Measurements from ENCODE around the gene DNASE1L2. TPM values are rescaled to one million over a fixed set of nuclear protein-coding genes. Genes with fewer than 3 reads are reported as not detected.
"Not testable (repeated sequence)": the region's sequence is repeated elsewhere in the genome, so short reads cannot be mapped to it uniquely, and the experiment has no call there.

Gene DNASE1L2
- total RNA-seq, 1 donor from 2014 or later, result 0.52 TPM

DNA sequence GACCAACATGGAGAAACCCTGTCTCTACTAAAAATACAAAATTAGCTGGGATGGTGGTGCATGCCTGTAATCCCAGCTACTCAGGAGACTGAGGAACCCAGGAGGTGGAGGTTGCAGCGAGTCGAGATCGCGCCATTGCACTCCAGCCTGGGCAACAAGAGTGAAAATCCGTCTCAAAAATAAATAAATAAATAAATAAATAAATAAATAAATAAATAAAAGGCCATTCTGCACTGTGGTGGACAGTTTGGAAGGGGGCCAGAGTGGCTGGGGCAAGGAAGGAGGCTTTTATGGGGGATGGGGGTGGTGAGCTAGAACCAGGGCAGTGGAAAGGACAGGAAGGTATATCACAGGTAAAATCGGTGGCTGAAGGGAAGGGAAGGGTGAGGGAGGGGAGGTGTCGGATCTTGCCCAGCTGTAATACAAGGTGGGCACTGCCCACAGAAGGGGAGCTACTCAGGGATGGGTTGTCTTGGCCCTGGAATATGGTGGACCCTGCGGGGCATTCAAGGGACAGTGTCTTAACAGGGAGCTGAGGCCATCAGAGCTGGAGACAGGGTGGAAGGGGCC, 33.0 kb upstream of the DNASE1L2 start:
- not testable (repeated sequence) for H3K27ac ChIP-seq (ENCODE audit: low read depth, low read length); H3K9me3 ChIP-seq (ENCODE audit: control insufficient read depth in 3 of 3, low read length in 3 of 3); H3K9ac ChIP-seq (ENCODE audit: low read depth in 1 of 3, low read length in 3 of 3); H3K4me3 ChIP-seq (ENCODE audit: low read length in 3 of 3); H3K27me3 ChIP-seq (ENCODE audit: control insufficient read depth in 3 of 3, insufficient read depth in 3 of 3, low read length in 3 of 3)
- peaks cover 19 to 28% (median 25%) of the 10 kb centered on the region in 3 donors for H3K4me1 ChIP-seq (ENCODE audit: control insufficient read depth in 3 of 3, insufficient read depth in 3 of 3, low read length in 3 of 3)
- peaks cover 14 to 17% (median 15%) of the 10 kb centered on the region in 3 donors for H3K36me3 ChIP-seq (ENCODE audit: control insufficient read depth in 3 of 3, insufficient read depth in 3 of 3, low read length in 3 of 3)

- Histone ChIP-seq H3K27ac (ENCODE audit: low read depth, low read length) (peak overlapping the region; percentile 90), H3K4me3 (ENCODE audit: low read length in 3 of 3) (peak overlapping the region; percentile 80 to 99 (median 93)), H3K9me3 (ENCODE audit: control insufficient read depth in 3 of 3, low read length in 3 of 3) (no peaks in the 10 kb centered on the region), H3K36me3 (ENCODE audit: control insufficient read depth in 3 of 3, insufficient read depth in 3 of 3, low read length in 3 of 3) (peaks cover 23 to 29% (median 28%) of the 10 kb centered on the region in 3 donors), H3K9ac (ENCODE audit: low read depth in 1 of 3, low read length in 3 of 3) (peak overlapping the region; percentile 94 to 100 (median 98)), H3K27me3 (ENCODE audit: control insufficient read depth in 3 of 3, insufficient read depth in 3 of 3, low read length in 3 of 3) (no peaks in the 10 kb centered on the region), H3K4me1 (ENCODE audit: control insufficient read depth in 3 of 3, insufficient read depth in 3 of 3, low read length in 3 of 3) (peaks cover 25 to 34% (median 27%) of the 10 kb centered on the region in 3 donors)
These were observed 31.7 kb upstream of the DNASE1L2 start for GRCh38 chr16:2204416-2205103.

GRCh38 chr16:2205104-2205966, 30.9 kb upstream of the DNASE1L2 start, which contains the start of gene MLST8:
TSS of gene MLST8 (plus strand) at chr16:2205454. CDS start at chr16:2206086, 632 bp downstream.
- peaks cover 29 to 42% (median 34%) of the 10 kb centered on the region in 3 donors for H3K4me1 ChIP-seq (ENCODE audit: control insufficient read depth in 3 of 3, insufficient read depth in 3 of 3, low read length in 3 of 3)
- peaks cover 27 to 35% (median 28%) of the 10 kb centered on the region in 3 donors for H3K36me3 ChIP-seq (ENCODE audit: control insufficient read depth in 3 of 3, insufficient read depth in 3 of 3, low read length in 3 of 3)
- H3K27me3 ChIP-seq (ENCODE audit: control insufficient read depth in 3 of 3, insufficient read depth in 3 of 3, low read length in 3 of 3), result no peaks in the 10 kb centered on the region
- H3K4me3 ChIP-seq (ENCODE audit: low read length in 3 of 3), result peak within 1 kb of the TSS; percentile 92 to 99 (median 93)
- H3K27ac ChIP-seq (ENCODE audit: low read depth, low read length), result peak within 1 kb of the TSS; percentile 90
- no peaks in the 10 kb centered on the region for H3K9me3 ChIP-seq (ENCODE audit: control insufficient read depth in 3 of 3, low read length in 3 of 3)
- H3K9ac ChIP-seq (ENCODE audit: low read depth in 1 of 3, low read length in 3 of 3), result peak within 1 kb of the TSS; percentile 94 to 100 (median 98)

GRCh38 chr16:2205967-2206313, 30.3 kb upstream of the DNASE1L2 start:
- Histone ChIP-seq H3K9me3 (ENCODE audit: control insufficient read depth in 3 of 3, low read length in 3 of 3) (no peaks in the 10 kb centered on the region), H3K36me3 (ENCODE audit: control insufficient read depth in 3 of 3, insufficient read depth in 3 of 3, low read length in 3 of 3) (peaks cover 27 to 35% (median 28%) of the 10 kb centered on the region in 3 donors), H3K27me3 (ENCODE audit: control insufficient read depth in 3 of 3, insufficient read depth in 3 of 3, low read length in 3 of 3) (no peaks in the 10 kb centered on the region), H3K4me1 (ENCODE audit: control insufficient read depth in 3 of 3, insufficient read depth in 3 of 3, low read length in 3 of 3) (peaks cover 35 to 48% (median 40%) of the 10 kb centered on the region in 3 donors), H3K4me3 (ENCODE audit: low read length in 3 of 3) (peak overlapping the region; percentile 92 to 99 (median 93)), H3K27ac (ENCODE audit: low read depth, low read length) (peak overlapping the region; percentile 90), H3K9ac (ENCODE audit: low read depth in 1 of 3, low read length in 3 of 3) (peak overlapping the region; percentile 94 to 100 (median 98))

DNA sequence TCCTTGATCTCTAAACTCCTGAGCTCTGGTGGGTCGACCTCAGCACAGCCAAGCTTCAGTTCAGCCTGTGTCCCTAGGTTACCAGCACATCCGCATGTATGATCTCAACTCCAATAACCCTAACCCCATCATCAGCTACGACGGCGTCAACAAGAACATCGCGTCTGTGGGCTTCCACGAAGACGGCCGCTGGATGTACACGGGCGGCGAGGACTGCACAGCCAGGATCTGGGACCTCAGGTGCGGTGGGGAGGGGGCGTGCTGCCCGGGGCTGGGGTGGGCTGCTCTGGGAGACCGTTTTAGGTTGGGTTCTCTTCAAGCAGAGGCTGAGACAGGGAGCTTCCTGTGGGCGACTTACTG, 29.8 kb upstream of the DNASE1L2 start:
- Histone ChIP-seq H3K4me1 (ENCODE audit: control insufficient read depth in 3 of 3, insufficient read depth in 3 of 3, low read length in 3 of 3) (peaks cover 39 to 53% (median 45%) of the 10 kb centered on the region in 3 donors), H3K36me3 (ENCODE audit: control insufficient read depth in 3 of 3, insufficient read depth in 3 of 3, low read length in 3 of 3) (peaks cover 27 to 35% (median 28%) of the 10 kb centered on the region in 3 donors), H3K27ac (ENCODE audit: low read depth, low read length) (no peak overlapping the region), H3K27me3 (ENCODE audit: control insufficient read depth in 3 of 3, insufficient read depth in 3 of 3, low read length in 3 of 3) (no peaks in the 10 kb centered on the region), H3K9me3 (ENCODE audit: control insufficient read depth in 3 of 3, low read length in 3 of 3) (no peaks in the 10 kb centered on the region), H3K4me3 (ENCODE audit: low read length in 3 of 3) (peak overlapping the region; percentile 92 to 99 (median 93)), H3K9ac (ENCODE audit: low read depth in 1 of 3, low read length in 3 of 3) (peak overlapping the region; percentile 94 to 100 (median 98))

DNA sequence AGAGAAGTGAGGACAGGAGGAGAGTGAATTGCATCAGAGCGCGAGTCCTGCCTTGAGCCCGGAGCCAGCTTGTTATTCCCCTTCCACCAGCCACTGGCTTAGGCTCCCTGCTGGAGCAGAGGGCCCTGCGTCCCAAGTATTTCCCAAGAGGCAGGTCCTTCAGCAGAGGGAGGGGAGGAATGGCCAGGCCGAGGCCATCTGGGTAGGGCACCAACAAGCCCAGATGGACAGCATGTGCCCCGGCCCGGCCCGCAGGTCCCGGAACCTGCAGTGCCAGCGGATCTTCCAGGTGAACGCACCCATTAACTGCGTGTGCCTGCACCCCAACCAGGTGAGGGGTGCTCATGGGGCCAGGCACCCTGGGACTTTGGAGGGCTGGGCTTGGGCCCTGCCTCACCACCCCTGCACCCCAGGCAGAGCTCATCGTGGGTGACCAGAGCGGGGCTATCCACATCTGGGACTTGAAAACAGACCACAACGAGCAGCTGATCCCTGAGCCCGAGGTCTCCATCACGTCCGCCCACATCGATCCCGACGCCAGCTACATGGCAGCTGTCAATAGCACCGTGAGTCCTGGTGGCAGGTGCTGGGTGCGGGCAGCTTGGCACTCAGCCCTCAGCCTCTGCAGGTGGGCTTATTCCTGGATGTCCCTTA, 29.3 kb upstream of the DNASE1L2 start:
- peak overlapping the region in 2 of 3 donors; percentile 43 to 45 for H3K9ac ChIP-seq (ENCODE audit: low read depth in 1 of 3, low read length in 3 of 3)
- H3K27ac ChIP-seq (ENCODE audit: low read depth, low read length), result no peak overlapping the region
- H3K27me3 ChIP-seq (ENCODE audit: control insufficient read depth in 3 of 3, insufficient read depth in 3 of 3, low read length in 3 of 3), result no peaks in the 10 kb centered on the region
- H3K9me3 ChIP-seq (ENCODE audit: control insufficient read depth in 3 of 3, low read length in 3 of 3), result no peaks in the 10 kb centered on the region
- H3K36me3 ChIP-seq (ENCODE audit: control insufficient read depth in 3 of 3, insufficient read depth in 3 of 3, low read length in 3 of 3), result peaks cover 27 to 35% (median 28%) of the 10 kb centered on the region in 3 donors
- H3K4me3 ChIP-seq (ENCODE audit: low read length in 3 of 3), result no peak overlapping the region
- peaks cover 44 to 58% (median 50%) of the 10 kb centered on the region in 3 donors for H3K4me1 ChIP-seq (ENCODE audit: control insufficient read depth in 3 of 3, insufficient read depth in 3 of 3, low read length in 3 of 3)

DNA sequence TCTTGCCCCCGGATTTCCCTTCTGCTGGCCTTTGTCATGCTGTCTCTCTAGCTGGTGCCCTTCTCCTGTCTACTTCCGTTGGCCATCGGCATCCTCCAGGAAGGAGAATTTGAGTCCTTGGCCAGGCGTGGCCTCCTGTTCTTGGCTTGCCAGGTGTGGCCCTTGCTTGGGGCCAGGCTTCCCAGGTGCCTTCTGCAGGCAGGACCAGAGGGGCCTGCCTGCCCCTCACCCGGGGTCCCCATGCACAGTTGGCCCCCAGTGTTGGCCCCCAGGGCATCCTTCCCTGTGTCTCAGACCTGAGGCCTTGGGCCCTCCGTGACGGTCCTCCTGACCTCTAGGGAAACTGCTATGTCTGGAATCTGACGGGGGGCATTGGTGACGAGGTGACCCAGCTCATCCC, 28.4 kb upstream of the DNASE1L2 start:
- no peaks in the 10 kb centered on the region for H3K9me3 ChIP-seq (ENCODE audit: control insufficient read depth in 3 of 3, low read length in 3 of 3)
- H3K27ac ChIP-seq (ENCODE audit: low read depth, low read length), result no peak overlapping the region
- peaks cover 27 to 35% (median 28%) of the 10 kb centered on the region in 3 donors for H3K36me3 ChIP-seq (ENCODE audit: control insufficient read depth in 3 of 3, insufficient read depth in 3 of 3, low read length in 3 of 3)
- no peaks in the 10 kb centered on the region for H3K27me3 ChIP-seq (ENCODE audit: control insufficient read depth in 3 of 3, insufficient read depth in 3 of 3, low read length in 3 of 3)
- H3K4me1 ChIP-seq (ENCODE audit: control insufficient read depth in 3 of 3, insufficient read depth in 3 of 3, low read length in 3 of 3), result peaks cover 54 to 68% (median 60%) of the 10 kb centered on the region in 3 donors
- H3K4me3 ChIP-seq (ENCODE audit: low read length in 3 of 3), result no peak overlapping the region
- H3K9ac ChIP-seq (ENCODE audit: low read depth in 1 of 3, low read length in 3 of 3), result no peak overlapping the region

DNA sequence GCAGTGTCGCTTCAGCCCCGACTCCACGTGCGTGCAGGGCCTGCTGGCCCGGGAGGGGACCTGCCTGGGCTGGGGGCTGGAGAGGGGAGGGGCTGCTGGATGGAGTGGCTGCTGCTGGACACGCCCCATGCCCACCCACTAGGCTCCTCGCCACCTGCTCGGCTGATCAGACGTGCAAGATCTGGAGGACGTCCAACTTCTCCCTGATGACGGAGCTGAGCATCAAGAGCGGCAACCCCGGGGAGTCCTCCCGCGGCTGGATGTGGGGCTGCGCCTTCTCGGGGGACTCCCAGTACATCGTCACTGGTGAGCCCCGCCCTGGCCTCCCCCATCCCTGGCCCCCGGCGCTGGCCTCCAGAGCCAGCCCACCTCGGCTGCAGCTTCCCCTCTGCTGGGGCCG, 27.9 kb upstream of the DNASE1L2 start:
- no peak overlapping the region for H3K4me3 ChIP-seq (ENCODE audit: low read length in 3 of 3)
- H3K27me3 ChIP-seq (ENCODE audit: control insufficient read depth in 3 of 3, insufficient read depth in 3 of 3, low read length in 3 of 3), result no peaks in the 10 kb centered on the region
- H3K27ac ChIP-seq (ENCODE audit: low read depth, low read length), result no peak overlapping the region
- no peaks in the 10 kb centered on the region for H3K9me3 ChIP-seq (ENCODE audit: control insufficient read depth in 3 of 3, low read length in 3 of 3)
- H3K9ac ChIP-seq (ENCODE audit: low read depth in 1 of 3, low read length in 3 of 3), result no peak overlapping the region
- peaks cover 58 to 72% (median 64%) of the 10 kb centered on the region in 3 donors for H3K4me1 ChIP-seq (ENCODE audit: control insufficient read depth in 3 of 3, insufficient read depth in 3 of 3, low read length in 3 of 3)
- H3K36me3 ChIP-seq (ENCODE audit: control insufficient read depth in 3 of 3, insufficient read depth in 3 of 3, low read length in 3 of 3), result peaks cover 27 to 35% (median 28%) of the 10 kb centered on the region in 3 donors

DNA sequence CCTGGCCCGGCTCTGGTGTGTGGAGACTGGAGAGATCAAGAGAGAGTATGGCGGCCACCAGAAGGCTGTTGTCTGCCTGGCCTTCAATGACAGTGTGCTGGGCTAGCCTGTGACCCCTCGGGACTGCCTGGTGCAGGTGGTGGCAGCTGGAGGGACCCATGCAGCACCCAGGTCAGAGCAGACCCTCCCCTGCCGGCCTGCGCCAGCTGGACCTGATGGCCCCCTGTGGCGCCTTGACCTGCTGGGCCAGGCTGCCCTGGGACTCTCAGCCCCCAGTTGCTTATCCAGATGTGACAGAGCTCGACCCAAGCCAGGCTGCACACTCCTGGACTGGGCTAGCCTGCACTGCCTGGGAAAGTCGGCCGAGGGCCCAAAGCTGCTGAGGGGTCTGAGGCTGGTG, 27.5 kb upstream of the DNASE1L2 start:
- H3K27ac ChIP-seq (ENCODE audit: low read depth, low read length), result no peak overlapping the region
- H3K9ac ChIP-seq (ENCODE audit: low read depth in 1 of 3, low read length in 3 of 3), result peak overlapping the region in 1 of 3 donors; percentile 25
- H3K36me3 ChIP-seq (ENCODE audit: control insufficient read depth in 3 of 3, insufficient read depth in 3 of 3, low read length in 3 of 3), result peaks cover 27 to 35% (median 28%) of the 10 kb centered on the region in 3 donors
- H3K4me1 ChIP-seq (ENCODE audit: control insufficient read depth in 3 of 3, insufficient read depth in 3 of 3, low read length in 3 of 3), result peaks cover 63 to 77% (median 69%) of the 10 kb centered on the region in 3 donors
- no peaks in the 10 kb centered on the region for H3K27me3 ChIP-seq (ENCODE audit: control insufficient read depth in 3 of 3, insufficient read depth in 3 of 3, low read length in 3 of 3)
- H3K9me3 ChIP-seq (ENCODE audit: control insufficient read depth in 3 of 3, low read length in 3 of 3), result no peaks in the 10 kb centered on the region
- no peak overlapping the region for H3K4me3 ChIP-seq (ENCODE audit: low read length in 3 of 3)

Data from skeletal muscle tissue (tissue), 4 donors.